Measurements from ENCODE around the gene GPC3.

Gene GPC3

DNA sequence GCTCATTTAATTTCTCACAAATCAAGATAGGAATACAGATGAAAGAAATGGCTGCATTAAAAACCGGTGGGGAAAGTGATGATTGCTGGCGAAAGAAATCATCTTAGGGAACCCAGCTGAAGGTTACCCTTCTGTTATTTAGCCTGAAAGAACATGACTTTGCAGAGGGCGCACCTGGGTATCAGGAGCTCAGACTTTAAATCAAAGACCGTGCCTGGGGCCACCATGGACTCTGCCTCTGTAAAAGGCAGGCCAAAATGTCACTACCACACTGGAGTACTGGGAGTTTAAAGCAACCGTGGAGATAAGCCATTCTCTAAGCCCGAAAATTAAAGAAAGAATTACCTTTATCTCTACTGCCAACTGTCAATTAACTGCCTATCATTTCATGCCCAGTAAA, 24.3 kb downstream of the GPC3 start (continued):
- TF ChIP-seq, protein P1, sequence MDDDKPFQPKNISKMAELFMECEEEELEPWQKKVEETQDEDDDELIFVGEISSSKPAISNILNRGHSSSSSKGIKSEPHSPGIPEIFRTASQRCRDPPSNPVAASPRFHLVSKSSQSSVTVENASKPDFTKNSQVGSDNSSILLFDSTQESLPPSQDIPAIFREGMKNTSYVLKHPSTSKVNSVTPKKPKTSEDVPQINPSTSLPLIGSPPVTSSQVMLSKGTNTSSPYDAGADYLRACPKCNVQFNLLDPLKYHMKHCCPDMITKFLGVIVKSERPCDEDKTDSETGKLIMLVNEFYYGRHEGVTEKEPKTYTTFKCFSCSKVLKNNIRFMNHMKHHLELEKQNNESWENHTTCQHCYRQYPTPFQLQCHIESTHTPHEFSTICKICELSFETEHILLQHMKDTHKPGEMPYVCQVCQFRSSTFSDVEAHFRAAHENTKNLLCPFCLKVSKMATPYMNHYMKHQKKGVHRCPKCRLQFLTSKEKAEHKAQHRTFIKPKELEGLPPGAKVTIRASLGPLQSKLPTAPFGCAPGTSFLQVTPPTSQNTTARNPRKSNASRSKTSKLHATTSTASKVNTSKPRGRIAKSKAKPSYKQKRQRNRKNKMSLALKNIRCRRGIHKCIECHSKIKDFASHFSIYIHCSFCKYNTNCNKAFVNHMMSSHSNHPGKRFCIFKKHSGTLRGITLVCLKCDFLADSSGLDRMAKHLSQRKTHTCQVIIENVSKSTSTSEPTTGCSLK (tag by site-specific recombination; IDR thresholded peaks at IDR 0.05), result no peak
- TF ChIP-seq, protein P2, sequence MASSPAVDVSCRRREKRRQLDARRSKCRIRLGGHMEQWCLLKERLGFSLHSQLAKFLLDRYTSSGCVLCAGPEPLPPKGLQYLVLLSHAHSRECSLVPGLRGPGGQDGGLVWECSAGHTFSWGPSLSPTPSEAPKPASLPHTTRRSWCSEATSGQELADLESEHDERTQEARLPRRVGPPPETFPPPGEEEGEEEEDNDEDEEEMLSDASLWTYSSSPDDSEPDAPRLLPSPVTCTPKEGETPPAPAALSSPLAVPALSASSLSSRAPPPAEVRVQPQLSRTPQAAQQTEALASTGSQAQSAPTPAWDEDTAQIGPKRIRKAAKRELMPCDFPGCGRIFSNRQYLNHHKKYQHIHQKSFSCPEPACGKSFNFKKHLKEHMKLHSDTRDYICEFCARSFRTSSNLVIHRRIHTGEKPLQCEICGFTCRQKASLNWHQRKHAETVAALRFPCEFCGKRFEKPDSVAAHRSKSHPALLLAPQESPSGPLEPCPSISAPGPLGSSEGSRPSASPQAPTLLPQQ (tag by site-specific recombination; IDR thresholded peaks at IDR 0.05), result no peak

DNA sequence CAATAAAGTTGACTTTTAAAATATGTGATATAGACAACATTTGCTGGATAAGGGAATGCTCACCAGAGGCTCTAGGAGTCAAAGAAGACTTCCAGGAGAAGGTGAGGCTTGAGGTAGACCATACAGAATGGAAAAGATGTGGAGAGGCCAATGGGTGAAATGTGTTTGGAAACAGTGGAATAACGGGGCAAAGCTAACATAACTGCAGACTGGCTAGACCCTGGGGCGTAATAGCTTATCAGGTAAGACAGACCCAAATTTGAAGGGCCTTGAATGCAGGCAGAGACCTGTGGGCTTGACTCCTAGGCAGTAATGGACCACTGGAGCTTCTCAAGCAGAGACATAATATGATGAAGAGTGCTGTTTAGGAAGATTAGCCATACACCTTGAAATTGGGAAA, 25.4 kb downstream of the GPC3 start:
- ChIA-PET POLR2A (no interaction called here), CTCF (interaction anchor here (0.7 to 1.8 kb wide), 4 partner anchors 61 to 418 kb away, joined by 3 to 7 read pairs (median 3); no protein-coding TSS in a partner anchor)
- no peak overlapping the region for H3K4me3 ChIP-seq (ENCODE audit: low read depth, low read length)
- no peak overlapping the region for H3K27ac ChIP-seq (ENCODE audit: extremely low read depth, low read depth, low read length)
- H3K9me3 ChIP-seq (ENCODE audit: control insufficient read depth, insufficient read depth, low read depth, low read length), result no peaks in the 10 kb centered on the region
- no peaks in the 10 kb centered on the region for H3K36me3 ChIP-seq (ENCODE audit: control insufficient read depth in 2 of 2, insufficient read depth in 1 of 2, low read length in 2 of 2)
- TF ChIP-seq ZNF677 (tag by site-specific recombination; IDR thresholded peaks at IDR 0.05) (no peak), ZNF311 (tag by site-specific recombination; IDR thresholded peaks at IDR 0.05; ENCODE audit: borderline replicate concordance) (no peak)
- H3K4me1 ChIP-seq (ENCODE audit: control insufficient read depth, insufficient read depth, low read length), result no peaks in the 10 kb centered on the region

DNA sequence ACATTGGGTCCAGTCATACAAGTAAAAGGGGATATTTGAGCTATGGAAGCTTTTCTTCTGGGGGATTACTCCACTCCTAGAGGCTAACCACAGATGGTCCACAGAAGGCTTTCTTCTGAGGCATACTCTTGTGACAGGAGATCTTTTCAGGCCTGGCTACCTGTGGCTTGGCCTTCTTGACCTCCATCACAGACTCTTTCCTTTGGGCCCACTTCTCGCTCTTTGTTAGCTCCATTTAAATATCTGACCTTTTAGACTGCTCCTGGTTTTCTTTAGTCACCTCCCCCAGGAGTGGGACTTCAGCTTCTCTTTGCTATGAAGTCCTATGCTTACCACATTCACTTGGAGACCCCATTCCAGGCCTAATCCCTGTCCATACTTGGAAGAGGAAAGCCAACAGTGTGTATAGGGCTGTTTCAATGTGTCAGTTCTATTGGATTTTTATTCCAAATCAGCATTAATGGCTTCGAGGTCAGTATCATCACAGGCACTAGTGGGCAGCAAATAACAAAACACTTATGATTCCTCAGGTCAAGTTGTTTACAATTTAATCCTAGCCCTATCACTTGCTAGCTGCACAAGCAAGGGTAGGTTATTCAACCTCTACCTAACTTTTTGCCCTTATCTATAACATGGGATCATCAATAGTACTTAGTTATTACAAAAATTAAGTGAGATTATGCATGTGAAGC, 26.3 kb downstream of the GPC3 start:
- Histone ChIP-seq H3K36me3 (ENCODE audit: control insufficient read depth in 2 of 2, insufficient read depth in 1 of 2, low read length in 2 of 2) (no peaks in the 10 kb centered on the region), H3K27ac (ENCODE audit: extremely low read depth, low read depth, low read length) (no peak overlapping the region), H3K4me1 (ENCODE audit: control insufficient read depth, insufficient read depth, low read length) (no peaks in the 10 kb centered on the region), H3K9me3 (ENCODE audit: control insufficient read depth, insufficient read depth, low read depth, low read length) (no peaks in the 10 kb centered on the region), H3K4me3 (ENCODE audit: low read depth, low read length) (no peak overlapping the region)
- CTCF ChIA-PET, result interaction anchor here (0.7 to 1.8 kb wide), 7 partner anchors 37 to 419 kb away, joined by 3 to 7 read pairs (median 3); no protein-coding TSS in a partner anchor
- POLR2A ChIA-PET, result no interaction called here
- TF ChIP-seq, protein P3, sequence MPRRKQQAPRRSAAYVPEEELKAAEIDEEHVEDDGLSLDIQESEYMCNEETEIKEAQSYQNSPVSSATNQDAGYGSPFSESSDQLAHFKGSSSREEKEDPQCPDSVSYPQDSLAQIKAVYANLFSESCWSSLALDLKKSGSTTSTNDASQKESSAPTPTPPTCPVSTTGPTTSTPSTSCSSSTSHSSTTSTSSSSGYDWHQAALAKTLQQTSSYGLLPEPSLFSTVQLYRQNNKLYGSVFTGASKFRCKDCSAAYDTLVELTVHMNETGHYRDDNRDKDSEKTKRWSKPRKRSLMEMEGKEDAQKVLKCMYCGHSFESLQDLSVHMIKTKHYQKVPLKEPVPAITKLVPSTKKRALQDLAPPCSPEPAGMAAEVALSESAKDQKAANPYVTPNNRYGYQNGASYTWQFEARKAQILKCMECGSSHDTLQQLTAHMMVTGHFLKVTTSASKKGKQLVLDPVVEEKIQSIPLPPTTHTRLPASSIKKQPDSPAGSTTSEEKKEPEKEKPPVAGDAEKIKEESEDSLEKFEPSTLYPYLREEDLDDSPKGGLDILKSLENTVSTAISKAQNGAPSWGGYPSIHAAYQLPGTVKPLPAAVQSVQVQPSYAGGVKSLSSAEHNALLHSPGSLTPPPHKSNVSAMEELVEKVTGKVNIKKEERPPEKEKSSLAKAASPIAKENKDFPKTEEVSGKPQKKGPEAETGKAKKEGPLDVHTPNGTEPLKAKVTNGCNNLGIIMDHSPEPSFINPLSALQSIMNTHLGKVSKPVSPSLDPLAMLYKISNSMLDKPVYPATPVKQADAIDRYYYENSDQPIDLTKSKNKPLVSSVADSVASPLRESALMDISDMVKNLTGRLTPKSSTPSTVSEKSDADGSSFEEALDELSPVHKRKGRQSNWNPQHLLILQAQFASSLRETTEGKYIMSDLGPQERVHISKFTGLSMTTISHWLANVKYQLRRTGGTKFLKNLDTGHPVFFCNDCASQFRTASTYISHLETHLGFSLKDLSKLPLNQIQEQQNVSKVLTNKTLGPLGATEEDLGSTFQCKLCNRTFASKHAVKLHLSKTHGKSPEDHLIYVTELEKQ (tag by site-specific recombination; IDR thresholded peaks at IDR 0.05; ENCODE audit: borderline replicate concordance), result no peak
- TF ChIP-seq HOXA7 (CRISPR knock-in tag; IDR thresholded peaks at IDR 0.05; ENCODE audit: borderline replicate concordance) (no peak), ZNF19 (tag by site-specific recombination; IDR thresholded peaks at IDR 0.05; ENCODE audit: low read depth) (no peak), ZFHX2 (tag by site-specific recombination; conservative IDR thresholded peaks at IDR 0.05) (no peak), ZNF416 (tag by site-specific recombination; IDR thresholded peaks at IDR 0.05) (no peak), ZNF623 (tag by site-specific recombination; IDR thresholded peaks at IDR 0.05) (no peak)
- TF ChIP-seq, protein P4, sequence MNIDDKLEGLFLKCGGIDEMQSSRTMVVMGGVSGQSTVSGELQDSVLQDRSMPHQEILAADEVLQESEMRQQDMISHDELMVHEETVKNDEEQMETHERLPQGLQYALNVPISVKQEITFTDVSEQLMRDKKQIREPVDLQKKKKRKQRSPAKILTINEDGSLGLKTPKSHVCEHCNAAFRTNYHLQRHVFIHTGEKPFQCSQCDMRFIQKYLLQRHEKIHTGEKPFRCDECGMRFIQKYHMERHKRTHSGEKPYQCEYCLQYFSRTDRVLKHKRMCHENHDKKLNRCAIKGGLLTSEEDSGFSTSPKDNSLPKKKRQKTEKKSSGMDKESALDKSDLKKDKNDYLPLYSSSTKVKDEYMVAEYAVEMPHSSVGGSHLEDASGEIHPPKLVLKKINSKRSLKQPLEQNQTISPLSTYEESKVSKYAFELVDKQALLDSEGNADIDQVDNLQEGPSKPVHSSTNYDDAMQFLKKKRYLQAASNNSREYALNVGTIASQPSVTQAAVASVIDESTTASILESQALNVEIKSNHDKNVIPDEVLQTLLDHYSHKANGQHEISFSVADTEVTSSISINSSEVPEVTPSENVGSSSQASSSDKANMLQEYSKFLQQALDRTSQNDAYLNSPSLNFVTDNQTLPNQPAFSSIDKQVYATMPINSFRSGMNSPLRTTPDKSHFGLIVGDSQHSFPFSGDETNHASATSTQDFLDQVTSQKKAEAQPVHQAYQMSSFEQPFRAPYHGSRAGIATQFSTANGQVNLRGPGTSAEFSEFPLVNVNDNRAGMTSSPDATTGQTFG (tag by site-specific recombination; IDR thresholded peaks at IDR 0.05; ENCODE audit: borderline replicate concordance), result no peak
- TF ChIP-seq, protein P5, sequence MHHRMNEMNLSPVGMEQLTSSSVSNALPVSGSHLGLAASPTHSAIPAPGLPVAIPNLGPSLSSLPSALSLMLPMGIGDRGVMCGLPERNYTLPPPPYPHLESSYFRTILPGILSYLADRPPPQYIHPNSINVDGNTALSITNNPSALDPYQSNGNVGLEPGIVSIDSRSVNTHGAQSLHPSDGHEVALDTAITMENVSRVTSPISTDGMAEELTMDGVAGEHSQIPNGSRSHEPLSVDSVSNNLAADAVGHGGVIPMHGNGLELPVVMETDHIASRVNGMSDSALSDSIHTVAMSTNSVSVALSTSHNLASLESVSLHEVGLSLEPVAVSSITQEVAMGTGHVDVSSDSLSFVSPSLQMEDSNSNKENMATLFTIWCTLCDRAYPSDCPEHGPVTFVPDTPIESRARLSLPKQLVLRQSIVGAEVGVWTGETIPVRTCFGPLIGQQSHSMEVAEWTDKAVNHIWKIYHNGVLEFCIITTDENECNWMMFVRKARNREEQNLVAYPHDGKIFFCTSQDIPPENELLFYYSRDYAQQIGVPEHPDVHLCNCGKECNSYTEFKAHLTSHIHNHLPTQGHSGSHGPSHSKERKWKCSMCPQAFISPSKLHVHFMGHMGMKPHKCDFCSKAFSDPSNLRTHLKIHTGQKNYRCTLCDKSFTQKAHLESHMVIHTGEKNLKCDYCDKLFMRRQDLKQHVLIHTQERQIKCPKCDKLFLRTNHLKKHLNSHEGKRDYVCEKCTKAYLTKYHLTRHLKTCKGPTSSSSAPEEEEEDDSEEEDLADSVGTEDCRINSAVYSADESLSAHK (tag by site-specific recombination; IDR thresholded peaks at IDR 0.05), result no peak
- TF ChIP-seq, protein P6, sequence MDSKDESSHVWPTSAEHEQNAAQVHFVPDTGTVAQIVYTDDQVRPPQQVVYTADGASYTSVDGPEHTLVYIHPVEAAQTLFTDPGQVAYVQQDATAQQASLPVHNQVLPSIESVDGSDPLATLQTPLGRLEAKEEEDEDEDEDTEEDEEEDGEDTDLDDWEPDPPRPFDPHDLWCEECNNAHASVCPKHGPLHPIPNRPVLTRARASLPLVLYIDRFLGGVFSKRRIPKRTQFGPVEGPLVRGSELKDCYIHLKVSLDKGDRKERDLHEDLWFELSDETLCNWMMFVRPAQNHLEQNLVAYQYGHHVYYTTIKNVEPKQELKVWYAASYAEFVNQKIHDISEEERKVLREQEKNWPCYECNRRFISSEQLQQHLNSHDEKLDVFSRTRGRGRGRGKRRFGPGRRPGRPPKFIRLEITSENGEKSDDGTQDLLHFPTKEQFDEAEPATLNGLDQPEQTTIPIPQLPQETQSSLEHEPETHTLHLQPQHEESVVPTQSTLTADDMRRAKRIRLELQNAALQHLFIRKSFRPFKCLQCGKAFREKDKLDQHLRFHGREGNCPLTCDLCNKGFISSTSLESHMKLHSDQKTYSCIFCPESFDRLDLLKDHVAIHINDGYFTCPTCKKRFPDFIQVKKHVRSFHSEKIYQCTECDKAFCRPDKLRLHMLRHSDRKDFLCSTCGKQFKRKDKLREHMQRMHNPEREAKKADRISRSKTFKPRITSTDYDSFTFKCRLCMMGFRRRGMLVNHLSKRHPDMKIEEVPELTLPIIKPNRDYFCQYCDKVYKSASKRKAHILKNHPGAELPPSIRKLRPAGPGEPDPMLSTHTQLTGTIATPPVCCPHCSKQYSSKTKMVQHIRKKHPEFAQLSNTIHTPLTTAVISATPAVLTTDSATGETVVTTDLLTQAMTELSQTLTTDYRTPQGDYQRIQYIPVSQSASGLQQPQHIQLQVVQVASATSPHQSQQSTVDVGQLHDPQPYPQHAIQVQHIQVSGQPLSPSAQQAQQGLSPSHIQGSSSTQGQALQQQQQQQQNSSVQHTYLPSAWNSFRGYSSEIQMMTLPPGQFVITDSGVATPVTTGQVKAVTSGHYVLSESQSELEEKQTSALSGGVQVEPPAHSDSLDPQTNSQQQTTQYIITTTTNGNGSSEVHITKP (tag by site-specific recombination; IDR thresholded peaks at IDR 0.05), result no peak

All from HEK293 (cell line).